ENCODE results near the gene GAS2.
A peak's percentile ranks its signal among the peaks of the same experiment; 100 is the strongest.

GAS2 gene

DNA sequence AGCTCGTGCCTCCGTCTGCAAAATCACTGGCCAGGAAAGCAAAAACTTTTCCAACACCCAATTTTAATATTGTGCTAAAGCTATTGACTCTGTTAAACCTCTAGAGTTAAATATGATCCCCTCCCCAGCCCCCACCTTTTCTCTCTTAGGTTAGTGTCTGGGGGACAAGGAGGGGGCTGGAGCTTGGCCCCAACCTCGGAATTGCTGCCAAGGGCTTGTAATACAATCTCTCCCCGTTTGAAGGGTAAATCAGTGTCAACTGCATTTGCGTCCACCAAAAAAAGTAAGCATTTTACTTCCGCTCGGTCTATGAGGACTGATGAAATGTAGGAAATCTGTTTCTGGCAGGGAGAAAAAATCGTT is at the start of gene GAS2:
Gene GAS2 (plus strand): TSS at position 287 of the 363 bp plus-strand sequence. CDS start 8,259 bp downstream, outside the sequence.
- no peaks in the 10 kb centered on the region; the same call in 1 of the 2 replicates for H3K4me1 ChIP-seq (ENCODE audit: control insufficient read depth, insufficient read depth, low read length)
- H3K9me3 ChIP-seq (ENCODE audit: control insufficient read depth, insufficient read depth, low read length): no peaks in the 10 kb centered on the region
- DNase-seq (ENCODE audit: low read depth, low spot score): no peak
- H3K27me3 ChIP-seq (ENCODE audit: control insufficient read depth, insufficient read depth, low read length): no peaks in the 10 kb centered on the region
- no CpG with 5 or more reads among the region's 8 CpGs for WGBS (ENCODE audit: insufficient coverage, insufficient read length)
- no peak within 1 kb of the TSS for H3K27ac ChIP-seq (ENCODE audit: low read length)
- H3K36me3 ChIP-seq (ENCODE audit: control insufficient read depth, insufficient read depth, low read length): no peaks in the 10 kb centered on the region
- peak within 1 kb of the TSS; percentile 17; the same call in 1 of the 2 replicates for H3K4me3 ChIP-seq (ENCODE audit: low read length)

GRCh38 chr11:22617868-22618267 is 48.5 kb upstream of the GAS2 start:
- DNase-seq (ENCODE audit: low read depth, low spot score): no peak
- Histone ChIP-seq H3K27ac (ENCODE audit: low read length) (no peak overlapping the region), H3K4me1 (ENCODE audit: control insufficient read depth, insufficient read depth, low read length) (no peaks in the 10 kb centered on the region), H3K4me3 (ENCODE audit: low read length) (no peak overlapping the region), H3K27me3 (ENCODE audit: control insufficient read depth, insufficient read depth, low read length) (no peaks in the 10 kb centered on the region), H3K36me3 (ENCODE audit: control insufficient read depth, insufficient read depth, low read length) (no peaks in the 10 kb centered on the region), H3K9me3 (ENCODE audit: control insufficient read depth, insufficient read depth, low read length) (no peaks in the 10 kb centered on the region)
- WGBS (ENCODE audit: insufficient coverage, insufficient read length): no CpG with 5 or more reads among the region's 5 CpGs

DNA sequence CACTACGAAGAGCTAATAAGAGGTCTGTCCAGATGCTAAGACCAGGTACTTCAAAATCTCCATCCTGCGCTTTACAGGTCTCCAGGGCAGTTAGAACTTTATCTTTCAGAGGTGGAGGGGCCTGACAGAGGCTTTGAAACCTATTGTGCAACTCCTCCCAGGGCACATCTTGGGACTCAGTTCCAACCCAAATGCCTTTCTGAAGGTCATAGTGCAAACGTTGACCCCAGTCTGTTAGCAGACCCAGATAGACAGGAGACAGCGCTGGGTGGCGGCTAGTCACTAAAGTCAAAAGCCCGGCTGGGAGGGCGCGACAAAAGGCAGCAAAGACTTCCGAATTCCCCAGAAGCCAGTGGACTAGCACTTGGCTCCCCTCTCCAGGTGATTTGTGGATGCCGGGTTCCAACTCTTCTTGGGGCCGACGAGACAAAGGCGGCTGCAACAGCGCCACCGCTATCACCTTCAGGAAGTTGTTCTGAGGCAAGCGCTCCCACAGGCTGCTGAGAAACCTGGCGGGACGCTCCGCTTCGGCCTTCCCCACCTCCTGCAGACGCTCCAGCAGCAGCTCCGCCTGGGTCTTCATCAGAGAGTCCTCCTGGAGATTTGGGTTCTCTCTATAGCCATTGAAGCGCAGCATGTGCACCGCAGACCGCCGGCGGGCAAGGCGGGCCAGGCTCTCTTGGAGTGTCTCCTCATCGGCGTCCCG is 41.5 kb upstream of the GAS2 start:
- Histone ChIP-seq H3K27ac (ENCODE audit: low read length) (no peak overlapping the region), H3K27me3 (ENCODE audit: control insufficient read depth, insufficient read depth, low read length) (no peaks in the 10 kb centered on the region), H3K4me3 (ENCODE audit: low read length) (peak overlapping the region; percentile 91; the same call in 1 of the 2 replicates), H3K36me3 (ENCODE audit: control insufficient read depth, insufficient read depth, low read length) (no peaks in the 10 kb centered on the region), H3K4me1 (ENCODE audit: control insufficient read depth, insufficient read depth, low read length) (no peaks in the 10 kb centered on the region; the same call in 1 of the 2 replicates), H3K9me3 (ENCODE audit: control insufficient read depth, insufficient read depth, low read length) (no peaks in the 10 kb centered on the region)
- no CpG with 5 or more reads among the region's 31 CpGs for WGBS (ENCODE audit: insufficient coverage, insufficient read length)
- no peak for DNase-seq (ENCODE audit: low read depth, low spot score)

DNA sequence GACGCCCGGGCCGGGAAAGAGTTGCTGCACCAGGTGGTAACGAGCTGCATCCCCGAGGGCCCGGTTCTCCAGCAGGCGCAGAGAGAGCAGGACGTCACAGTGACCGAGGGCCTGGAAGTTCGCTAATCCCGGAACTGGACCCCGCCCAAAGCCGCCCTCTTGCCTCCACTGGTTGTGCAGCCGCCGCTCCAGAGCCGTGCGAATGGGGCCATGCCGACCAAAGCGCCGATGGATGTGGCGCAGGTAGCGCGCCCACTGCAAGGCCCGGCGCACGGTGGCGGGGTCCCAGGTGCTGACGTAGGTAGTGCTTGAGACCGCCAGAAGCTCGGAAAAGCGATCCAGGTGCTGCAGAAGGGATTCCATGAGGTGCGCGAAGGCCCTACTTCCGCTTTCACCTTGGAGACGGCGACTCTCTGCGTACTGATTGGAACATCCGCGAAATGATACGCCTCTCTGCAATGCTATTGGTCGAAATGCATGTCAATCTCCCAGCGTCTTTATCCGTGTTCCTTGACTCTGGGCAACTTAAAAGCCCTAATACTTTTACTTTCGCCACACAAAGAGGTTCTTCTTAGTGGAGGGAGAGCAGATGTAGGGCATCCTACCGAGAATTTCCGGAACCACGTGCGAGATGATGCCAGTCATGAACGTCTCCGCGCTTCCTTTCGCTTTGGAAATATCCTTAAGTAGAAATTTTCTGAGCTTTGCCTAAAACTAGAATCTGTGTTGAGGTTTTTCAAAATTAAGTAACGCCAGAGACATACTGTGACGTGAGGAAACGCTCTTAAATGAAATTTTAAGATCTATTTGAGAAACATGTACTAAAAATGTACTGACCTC is 40.7 kb upstream of the GAS2 start, which contains the start of gene FANCF:
Gene FANCF (minus strand): TSS at position 376 of the 840 bp plus-strand sequence. CDS start 13 bp downstream, at position 363.
- Histone ChIP-seq H3K36me3 (ENCODE audit: control insufficient read depth, insufficient read depth, low read length) (no peaks in the 10 kb centered on the region), H3K9me3 (ENCODE audit: control insufficient read depth, insufficient read depth, low read length) (no peaks in the 10 kb centered on the region), H3K4me3 (ENCODE audit: low read length) (peak within 1 kb of the TSS; percentile 91; the same call in 1 of the 2 replicates), H3K27ac (ENCODE audit: low read length) (no peak within 1 kb of the TSS), H3K27me3 (ENCODE audit: control insufficient read depth, insufficient read depth, low read length) (no peaks in the 10 kb centered on the region), H3K4me1 (ENCODE audit: control insufficient read depth, insufficient read depth, low read length) (no peaks in the 10 kb centered on the region; the same call in 1 of the 2 replicates)
- no CpG with 5 or more reads among the region's 55 CpGs for WGBS (ENCODE audit: insufficient coverage, insufficient read length)
- peak; percentile 100 for DNase-seq (ENCODE audit: low read depth, low spot score)

DNA sequence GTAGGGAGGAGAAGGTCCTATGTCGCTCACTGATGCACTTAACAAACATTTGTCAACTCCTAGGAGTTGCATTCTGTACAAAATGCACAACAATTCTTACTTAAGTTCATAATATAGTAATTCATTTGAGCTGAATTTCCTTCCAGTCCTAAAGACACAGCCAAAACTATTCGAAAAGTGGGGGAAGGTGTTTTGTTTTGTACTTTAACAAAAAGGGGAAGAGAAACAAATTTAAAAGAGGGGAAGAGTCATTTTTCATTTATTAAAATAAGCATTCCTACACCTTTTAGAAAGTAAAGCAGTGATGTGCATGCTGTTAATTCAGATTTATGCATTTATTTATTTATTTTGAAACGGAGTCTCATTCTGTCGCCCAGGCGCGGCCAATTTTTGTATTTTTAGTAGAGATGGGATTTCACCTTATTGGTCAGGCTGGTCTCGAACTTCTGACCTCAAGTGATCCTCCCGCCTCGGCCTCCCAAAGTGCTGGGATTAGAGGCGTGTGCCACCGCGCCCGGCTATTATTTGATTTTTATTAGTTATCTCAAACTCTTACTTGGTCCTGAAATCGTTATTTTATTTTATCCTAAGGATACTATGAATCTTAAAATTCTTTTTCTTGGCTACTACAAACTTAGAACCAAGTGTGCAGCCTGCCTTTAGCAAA is 39.7 kb upstream of the GAS2 start:
- Histone ChIP-seq H3K27me3 (ENCODE audit: control insufficient read depth, insufficient read depth, low read length) (no peaks in the 10 kb centered on the region), H3K27ac (ENCODE audit: low read length) (no peak overlapping the region), H3K4me3 (ENCODE audit: low read length) (no peak overlapping the region), H3K36me3 (ENCODE audit: control insufficient read depth, insufficient read depth, low read length) (no peaks in the 10 kb centered on the region), H3K9me3 (ENCODE audit: control insufficient read depth, insufficient read depth, low read length) (no peaks in the 10 kb centered on the region), H3K4me1 (ENCODE audit: control insufficient read depth, insufficient read depth, low read length) (no peaks in the 10 kb centered on the region; the same call in 1 of the 2 replicates)
- WGBS (ENCODE audit: insufficient coverage, insufficient read length): no CpG with 5 or more reads among the region's 14 CpGs
- no peak for DNase-seq (ENCODE audit: low read depth, low spot score)

DNA sequence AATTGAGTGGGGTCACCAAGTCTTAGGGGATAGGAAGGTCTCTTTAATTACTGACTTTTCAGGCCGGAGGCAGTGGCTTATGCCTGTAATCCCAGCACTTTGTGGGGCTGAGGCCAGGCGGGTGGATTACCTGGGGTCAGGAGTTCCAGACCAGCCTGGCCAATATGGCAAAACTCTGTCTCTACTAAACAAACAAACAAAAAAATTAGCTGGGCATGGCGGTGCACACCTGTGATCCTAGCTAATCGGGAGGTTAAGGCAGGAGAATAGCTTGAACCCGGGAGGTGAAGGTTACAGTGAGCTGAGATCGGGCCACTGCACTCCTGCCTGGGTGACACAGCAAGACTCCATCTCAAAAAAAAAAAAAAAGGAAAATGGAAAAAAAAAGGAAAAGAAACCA is 39.0 kb upstream of the GAS2 start:
- WGBS (ENCODE audit: insufficient coverage, insufficient read length): no CpG with 5 or more reads among the region's 6 CpGs
- Histone ChIP-seq H3K27ac (ENCODE audit: low read length) (no peak overlapping the region), H3K36me3 (ENCODE audit: control insufficient read depth, insufficient read depth, low read length) (no peaks in the 10 kb centered on the region), H3K4me1 (ENCODE audit: control insufficient read depth, insufficient read depth, low read length) (no peaks in the 10 kb centered on the region; the same call in 1 of the 2 replicates), H3K27me3 (ENCODE audit: control insufficient read depth, insufficient read depth, low read length) (no peaks in the 10 kb centered on the region), H3K4me3 (ENCODE audit: low read length) (no peak overlapping the region), H3K9me3 (ENCODE audit: control insufficient read depth, insufficient read depth, low read length) (no peaks in the 10 kb centered on the region)
- DNase-seq (ENCODE audit: low read depth, low spot score): no peak

DNA sequence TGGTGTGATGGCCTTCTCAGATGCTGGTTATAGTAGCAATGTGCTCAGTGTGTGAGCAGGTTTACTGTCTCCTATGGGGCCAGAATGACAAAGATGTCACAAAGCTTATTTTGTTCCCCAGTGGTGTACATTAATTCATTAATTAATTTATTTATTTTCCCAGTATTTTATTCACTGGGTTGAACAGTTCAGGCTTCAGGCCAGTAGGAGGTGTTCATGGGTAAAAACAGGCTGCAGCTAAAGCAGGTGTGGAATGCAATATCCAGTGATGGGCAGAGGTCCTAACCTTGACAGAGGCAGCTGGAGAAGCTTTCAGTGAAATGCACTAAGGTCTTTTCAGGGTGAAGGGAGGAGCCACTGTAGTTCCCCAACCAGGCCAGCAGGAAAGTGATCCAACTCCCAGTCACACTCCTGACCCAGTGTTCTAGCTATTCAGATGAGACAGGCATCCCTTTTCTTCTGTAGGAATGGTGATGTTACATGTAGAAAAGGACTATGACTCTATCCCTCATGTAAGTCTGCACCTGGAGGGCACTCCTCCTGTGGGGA is 33.0 kb upstream of the GAS2 start:
- no peak for DNase-seq (ENCODE audit: low read depth, low spot score)
- Histone ChIP-seq H3K36me3 (ENCODE audit: control insufficient read depth, insufficient read depth, low read length) (no peaks in the 10 kb centered on the region), H3K4me1 (ENCODE audit: control insufficient read depth, insufficient read depth, low read length) (no peaks in the 10 kb centered on the region; the same call in 1 of the 2 replicates), H3K27me3 (ENCODE audit: control insufficient read depth, insufficient read depth, low read length) (no peaks in the 10 kb centered on the region), H3K9me3 (ENCODE audit: control insufficient read depth, insufficient read depth, low read length) (no peaks in the 10 kb centered on the region), H3K4me3 (ENCODE audit: low read length) (no peak overlapping the region), H3K27ac (ENCODE audit: low read length) (no peak overlapping the region)

GRCh38 chr11:22634897-22635629 is 31.3 kb upstream of the GAS2 start:
- Histone ChIP-seq H3K27me3 (ENCODE audit: control insufficient read depth, insufficient read depth, low read length) (no peaks in the 10 kb centered on the region), H3K9me3 (ENCODE audit: control insufficient read depth, insufficient read depth, low read length) (no peaks in the 10 kb centered on the region), H3K27ac (ENCODE audit: low read length) (no peak overlapping the region), H3K36me3 (ENCODE audit: control insufficient read depth, insufficient read depth, low read length) (no peaks in the 10 kb centered on the region), H3K4me1 (ENCODE audit: control insufficient read depth, insufficient read depth, low read length) (no peaks in the 10 kb centered on the region; the same call in 1 of the 2 replicates), H3K4me3 (ENCODE audit: low read length) (no peak overlapping the region)
- no CpG with 5 or more reads among the region's 3 CpGs for WGBS (ENCODE audit: insufficient coverage, insufficient read length)
- DNase-seq (ENCODE audit: low read depth, low spot score): no peak

DNA sequence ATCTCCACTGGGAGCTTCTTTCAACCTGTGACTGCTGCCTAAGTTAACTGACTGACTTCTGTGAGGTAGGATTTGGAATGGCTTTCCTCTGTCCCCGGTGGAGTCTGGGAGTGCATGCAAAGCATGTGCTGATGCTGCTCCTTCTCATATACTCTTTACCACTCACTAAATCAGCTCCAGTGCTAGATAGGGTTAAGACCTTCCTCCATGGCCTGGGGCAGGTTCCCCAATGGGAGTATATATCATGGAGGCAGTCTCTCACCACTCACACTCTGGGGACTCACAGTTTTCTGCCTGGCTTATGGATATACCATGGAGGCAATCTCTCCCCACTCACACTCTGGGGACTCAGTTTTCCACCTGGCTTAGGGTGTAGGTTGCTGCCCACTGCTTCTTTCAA is 30.7 kb upstream of the GAS2 start:
- Histone ChIP-seq H3K27me3 (ENCODE audit: control insufficient read depth, insufficient read depth, low read length) (no peaks in the 10 kb centered on the region), H3K4me1 (ENCODE audit: control insufficient read depth, insufficient read depth, low read length) (no peaks in the 10 kb centered on the region; the same call in 1 of the 2 replicates), H3K36me3 (ENCODE audit: control insufficient read depth, insufficient read depth, low read length) (no peaks in the 10 kb centered on the region), H3K27ac (ENCODE audit: low read length) (no peak overlapping the region), H3K9me3 (ENCODE audit: control insufficient read depth, insufficient read depth, low read length) (no peaks in the 10 kb centered on the region), H3K4me3 (ENCODE audit: low read length) (no peak overlapping the region)
- DNase-seq (ENCODE audit: low read depth, low spot score): no peak
- no CpG with 5 or more reads among the region's 1 CpG for WGBS (ENCODE audit: insufficient coverage, insufficient read length)
